AG10803 (cell line): ENCODE measurements around the gene CRB2.

Source experiments
- DNase-seq: peaks from one replicate; pipeline ENCODE4 v3.0.0; 2010; ENCODE audit warnings: low read depth
- H3K4me3 ChIP-seq: 2 replicates; pipeline ENCODE4 v1.5.1; 2011; ENCODE audit warnings: mild to moderate bottlenecking, low read length, control low read depth
- CTCF ChIP-seq: conservative IDR thresholded peaks from 2 replicates; pipeline ENCODE4 v1.5.1; 2011; ENCODE audit warnings: mild to moderate bottlenecking, low read length, control low read depth, inconsistent platforms

CRB2 gene

GRCh38 chr9:123355761-123356431, at the start of gene CRB2:
Gene CRB2, plus strand, starts transcription at chr9:123356197. Its CDS starts 64 bp downstream, at chr9:123356261.
- DNase-seq, result no peak
- no peak within 1 kb of the TSS for H3K4me3 ChIP-seq
- no peak for TF ChIP-seq CTCF

GRCh38 chr9:123309611-123310010, 46.4 kb upstream of the CRB2 start:
- H3K4me3 ChIP-seq, result no peak overlapping the region
- no peak for TF ChIP-seq CTCF
- DNase-seq, result no peak

GRCh38 chr9:123310551-123311249, 45.3 kb upstream of the CRB2 start:
- TF ChIP-seq CTCF, result no peak
- H3K4me3 ChIP-seq, result no peak overlapping the region
- DNase-seq, result no peak

GRCh38 chr9:123311250-123311752, 44.7 kb upstream of the CRB2 start:
- H3K4me3 ChIP-seq, result no peak overlapping the region
- no peak for DNase-seq
- no peak for TF ChIP-seq CTCF

- H3K4me3 ChIP-seq, result no peak overlapping the region
- no peak for DNase-seq
- no peak for TF ChIP-seq CTCF
Observed at GRCh38 chr9:123312306-123312877, 43.6 kb upstream of the CRB2 start.

GRCh38 chr9:123314617-123315016, 41.4 kb upstream of the CRB2 start:
- no peak for DNase-seq
- H3K4me3 ChIP-seq, result no peak overlapping the region
- TF ChIP-seq CTCF, result no peak
